Measurements from ENCODE around the gene ROBO3.

GRCh38 chr11:124864176-124864891 lies 898 bp upstream of the ROBO3 start:
- TF ChIP-seq POLR2A (IDR thresholded peaks at IDR 0.05) (no peak), CTCF (IDR thresholded peaks at IDR 0.05) (no peak)

Data from uterus (tissue), 2 donors.